Activated CD4-positive, alpha-beta T cell treated with anti-CD3 and anti-CD28 coated beads, Interleukin-2, Interleukin-6, amounts not matched to agents 100 ng/mL and 50 ng/mL, durations not matched to agents 16 hours and 8 hours (primary cell): ENCODE measurements around the gene ZDHHC21.

Experiments
- DNase-seq: peaks from one replicate; pipeline ENCODE4 v3.0.0-alpha.2; 2020

ZDHHC21 gene

GRCh38 chr9:14693251-14693861 lies at the start of gene ZDHHC21:
TSS of gene ZDHHC21 (minus strand) at chr9:14693432. CDS start at chr9:14674340, 19,092 bp downstream.
- DNase-seq = peak; percentile 81

GRCh38 chr9:14741369-14741768 lies 48.1 kb upstream of the ZDHHC21 start:
- DNase-seq = no peak

DNA sequence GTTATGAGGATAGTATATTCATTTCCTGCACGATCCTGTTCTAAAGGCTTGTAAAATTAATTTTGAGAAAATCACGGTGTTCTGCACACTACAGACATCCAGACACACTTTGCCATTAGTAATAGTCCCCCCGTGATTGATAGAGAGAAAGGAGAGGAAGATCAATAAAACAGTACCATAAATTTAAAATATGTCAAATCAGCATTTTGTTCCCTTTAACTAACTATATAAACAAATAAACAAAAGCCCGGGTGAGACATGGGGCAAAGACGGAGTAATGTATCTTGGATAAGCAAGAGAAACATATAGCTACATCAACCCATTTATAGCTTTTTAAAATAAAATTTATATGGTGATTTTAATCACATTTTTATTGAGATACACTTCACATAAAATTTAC lies 39.9 kb upstream of the ZDHHC21 start:
- DNase-seq = no peak

- DNase-seq = no peak
These were observed 38.2 kb upstream of the ZDHHC21 start for GRCh38 chr9:14731294-14731981.

DNA sequence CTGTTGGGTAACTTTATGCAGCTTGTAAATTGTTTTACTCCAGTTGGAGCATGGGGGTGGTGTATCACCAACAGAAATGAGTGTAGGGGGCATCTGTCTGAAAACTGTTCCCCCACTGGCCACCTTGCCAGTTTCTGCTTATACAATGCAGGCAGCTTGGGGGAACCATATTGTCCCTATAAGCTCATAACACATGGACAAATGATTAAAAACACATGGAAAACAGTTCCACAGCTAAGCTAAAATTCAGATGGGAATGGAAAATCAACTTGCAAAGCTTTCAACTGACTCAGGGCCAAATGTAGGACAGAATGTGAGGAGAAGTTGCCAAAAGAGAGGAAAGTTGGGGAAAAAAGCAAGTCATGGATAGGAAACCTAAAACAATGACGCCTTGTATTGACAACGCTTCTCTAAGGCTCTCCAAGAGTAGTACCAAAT lies 37.2 kb upstream of the ZDHHC21 start:
- no peak for DNase-seq

- no peak for DNase-seq
These were observed 30.1 kb upstream of the ZDHHC21 start for GRCh38 chr9:14723301-14723700.

DNA sequence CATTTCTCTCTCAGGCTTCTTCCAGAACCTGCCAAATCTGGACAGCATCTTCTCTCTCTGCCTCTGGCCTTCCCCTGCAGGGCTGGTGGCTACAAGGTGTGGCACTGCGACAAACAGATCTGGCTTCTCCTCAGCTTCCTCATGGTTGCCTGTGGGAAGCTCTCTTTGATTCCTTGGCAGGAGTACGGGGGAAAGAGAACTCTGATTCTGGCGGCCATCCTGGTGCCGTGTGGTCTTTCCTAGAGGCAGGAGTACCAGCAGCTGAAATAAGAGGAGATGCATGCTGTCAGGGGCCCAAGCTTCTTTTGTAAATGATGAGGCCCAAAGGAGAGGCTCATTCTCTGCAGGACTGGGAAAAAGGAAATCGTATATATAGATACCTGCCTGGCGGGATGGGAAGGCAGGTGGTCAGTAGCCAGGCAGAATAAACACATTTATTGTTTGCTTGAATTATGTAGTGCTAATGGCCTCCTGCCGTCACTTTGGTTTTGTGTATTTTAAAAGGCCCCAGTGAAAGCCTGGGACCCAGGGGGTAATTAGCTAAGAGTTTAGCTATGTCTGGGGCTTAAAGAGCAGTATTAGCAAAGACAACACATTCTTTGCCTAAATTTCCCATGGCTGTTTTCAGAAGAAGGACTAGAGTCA lies 29.3 kb upstream of the ZDHHC21 start, which contains the start of gene CER1:
Gene CER1 (minus strand): TSS at position 343 of the 645 bp plus-strand sequence. CDS start 61 bp downstream, at position 282.
- DNase-seq = no peak

DNA sequence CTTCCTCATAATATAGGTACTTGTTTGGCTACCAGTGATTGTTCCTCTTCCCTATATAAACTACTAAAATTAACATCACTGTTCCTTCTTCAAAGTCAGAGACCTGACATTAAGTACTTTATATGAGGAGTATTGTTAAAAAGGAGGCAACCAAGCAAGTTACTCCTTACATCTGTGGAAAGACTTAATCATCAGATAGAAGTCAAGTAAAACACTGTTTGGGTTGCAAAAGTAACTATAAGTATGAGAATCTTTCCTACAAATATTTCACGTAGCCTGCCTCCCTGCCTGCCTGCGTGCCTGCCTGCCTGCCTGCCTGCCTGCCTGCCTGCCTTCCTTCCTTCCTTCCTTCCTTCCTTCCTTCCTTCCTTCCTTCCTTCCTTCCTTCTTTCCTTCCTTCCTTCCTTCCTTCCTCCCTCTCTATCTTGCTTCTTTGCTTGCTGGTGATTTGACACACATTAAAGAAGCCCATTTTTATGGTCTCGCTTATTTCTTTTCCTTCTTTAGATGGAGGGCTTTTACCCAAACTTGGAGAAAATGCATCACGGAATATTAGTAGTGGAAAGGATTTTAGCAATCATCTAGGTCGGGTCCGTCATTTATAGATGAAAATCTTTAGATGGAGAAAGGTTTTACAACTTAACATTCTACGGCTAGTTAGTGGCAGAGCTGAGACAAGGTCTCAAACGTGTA lies 26.1 kb upstream of the ZDHHC21 start:
- DNase-seq = no peak

- no peak for DNase-seq
These were observed 21.9 kb upstream of the ZDHHC21 start for GRCh38 chr9:14715102-14715501.

DNA sequence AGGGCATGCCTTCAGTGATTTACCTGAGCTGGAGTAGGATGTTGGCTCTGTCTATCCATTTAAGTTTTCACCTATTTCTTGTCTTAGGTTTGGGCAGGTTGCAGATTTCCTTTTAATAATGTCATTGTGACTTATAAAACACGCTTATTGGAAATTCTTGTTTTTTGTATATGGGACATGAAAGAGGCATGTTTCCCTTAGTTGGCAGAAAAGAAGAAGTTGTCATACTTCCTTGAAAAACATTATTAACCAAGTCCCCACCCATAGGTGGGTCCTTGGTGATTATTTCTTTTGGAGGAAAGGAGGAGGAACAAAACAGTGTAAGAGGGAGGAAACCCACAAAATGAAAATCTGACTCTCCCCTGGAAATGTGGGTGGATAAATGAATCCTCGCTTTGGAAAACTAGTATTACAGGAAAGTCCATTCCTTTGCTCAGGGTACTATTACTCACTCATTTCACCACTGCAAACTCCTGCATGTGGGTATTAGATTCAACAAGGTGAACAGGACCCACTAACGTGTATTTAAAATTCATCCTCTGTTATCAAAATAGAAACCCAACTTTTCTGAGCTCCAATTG lies 20.0 kb upstream of the ZDHHC21 start:
- no peak for DNase-seq

- no peak for DNase-seq
These were observed 17.6 kb upstream of the ZDHHC21 start for GRCh38 chr9:14710804-14711203.

GRCh38 chr9:14706530-14707140 lies 13.4 kb upstream of the ZDHHC21 start:
- no peak for DNase-seq

- DNase-seq = no peak
These were observed 11.8 kb upstream of the ZDHHC21 start for GRCh38 chr9:14705079-14705478.

DNA sequence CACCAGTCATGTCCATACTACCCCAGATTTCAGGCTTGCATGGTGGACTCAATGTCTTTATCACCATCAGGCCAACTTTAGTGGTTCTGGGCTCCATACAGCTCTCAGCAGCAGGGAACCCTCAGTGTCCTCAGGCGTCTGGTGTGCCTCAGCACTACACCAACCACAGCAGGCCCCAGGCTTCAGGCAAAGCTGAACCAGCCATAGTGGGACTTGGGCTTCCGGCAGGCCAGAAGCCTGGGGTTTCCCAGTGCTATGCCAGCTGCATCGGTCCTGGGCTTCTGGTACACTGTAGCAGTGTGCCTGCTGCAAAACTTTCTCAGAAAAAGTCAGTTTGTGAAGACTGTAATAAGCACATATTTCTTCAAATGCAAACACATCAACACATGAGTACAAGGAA lies 11.0 kb upstream of the ZDHHC21 start:
- DNase-seq = no peak

DNA sequence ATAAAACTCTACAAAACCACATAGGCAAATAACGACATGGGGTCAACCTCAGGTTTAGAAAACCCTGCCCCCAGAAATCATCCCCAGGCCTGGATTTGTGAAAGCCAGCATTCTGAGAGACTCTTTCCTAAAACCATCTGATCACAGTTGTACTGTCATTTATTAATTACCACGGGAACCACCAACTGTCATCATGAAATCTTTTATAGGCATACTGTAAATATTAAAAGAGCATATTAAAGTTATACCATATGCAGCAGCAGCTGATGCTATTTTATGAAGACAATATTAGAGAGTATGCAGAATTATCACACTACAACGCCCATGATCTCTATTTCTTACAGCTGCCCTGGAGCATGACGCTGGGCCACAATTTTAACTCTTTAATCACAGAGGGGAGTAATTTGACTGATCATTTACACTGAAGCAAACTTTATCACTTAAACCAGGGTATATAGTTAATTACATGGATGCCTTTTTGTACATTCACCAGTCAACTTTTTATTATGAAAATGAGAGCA lies 9.0 kb upstream of the ZDHHC21 start:
- no peak for DNase-seq

- no peak for DNase-seq
These were observed 572 bp downstream of the ZDHHC21 start for GRCh38 chr9:14692470-14693250.

GRCh38 chr9:14690948-14691730 lies 2.1 kb downstream of the ZDHHC21 start:
- no peak for DNase-seq

DNA sequence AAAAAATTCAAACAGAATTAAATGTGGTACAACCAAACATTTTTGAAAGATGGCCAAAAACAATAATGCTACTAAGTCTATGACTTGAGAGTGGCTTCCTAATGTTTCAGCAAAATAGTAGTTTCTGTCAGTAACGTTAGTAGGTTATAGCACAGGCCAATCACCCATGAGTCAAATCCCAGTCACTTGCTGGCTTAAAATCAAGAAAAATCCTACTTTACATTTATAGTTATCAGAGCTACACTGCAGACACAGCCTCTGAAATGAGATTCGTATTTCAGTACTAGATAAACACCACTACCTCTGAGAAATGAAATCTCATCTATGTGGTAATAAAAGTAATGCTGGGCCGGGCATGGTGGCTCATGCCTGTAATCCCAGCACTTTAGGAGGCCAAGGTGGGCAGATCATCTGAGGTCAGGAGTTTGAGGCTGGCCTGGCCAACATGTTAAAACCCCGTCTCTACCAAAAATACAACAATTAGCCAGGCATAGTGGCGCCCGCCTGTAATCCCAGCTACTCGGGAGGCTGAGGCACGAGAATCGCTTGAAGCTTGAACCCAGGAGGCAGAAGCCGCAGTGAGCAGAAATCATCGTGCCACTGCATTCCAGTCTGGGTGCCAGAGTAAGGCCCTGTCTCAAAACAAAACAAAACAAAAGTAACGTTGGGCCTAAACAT lies 6.1 kb downstream of the ZDHHC21 start:
- DNase-seq = no peak

DNA sequence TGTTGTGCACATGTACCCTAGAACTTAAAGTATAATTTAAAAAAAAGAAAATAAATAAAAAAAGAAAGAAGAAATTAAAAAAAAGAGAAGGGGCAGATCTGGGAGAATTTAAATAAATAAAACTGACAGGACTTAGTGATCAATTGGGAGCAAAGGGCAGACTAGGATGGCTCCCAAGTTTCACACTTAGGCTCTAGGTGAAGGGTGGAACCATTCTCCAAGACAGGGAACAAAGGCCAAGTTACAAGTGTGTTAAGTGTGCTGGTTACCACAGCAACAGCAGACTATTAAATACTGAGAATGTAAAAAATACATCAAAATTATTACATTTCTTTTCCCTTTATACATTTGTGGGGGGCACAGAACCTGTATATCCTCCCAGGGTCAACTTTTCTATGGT lies 7.1 kb downstream of the ZDHHC21 start:
- DNase-seq = no peak

DNA sequence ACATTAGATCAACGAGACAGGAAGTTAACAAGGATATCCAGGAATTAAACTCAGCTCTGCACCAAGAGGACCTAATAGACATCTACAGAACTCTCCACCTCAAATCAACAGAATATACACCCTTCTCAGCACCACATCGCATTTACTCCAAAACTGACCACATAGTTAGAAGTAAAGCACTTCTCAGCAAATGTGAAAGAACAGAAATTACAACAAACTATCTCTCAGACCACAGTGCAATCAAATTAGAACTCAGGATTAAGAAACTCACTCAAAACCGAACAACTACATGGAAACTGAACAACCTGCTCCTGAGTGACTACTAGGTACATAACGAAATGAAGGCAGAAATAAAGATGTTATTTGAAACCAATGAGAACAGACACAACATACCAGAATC lies 10.6 kb downstream of the ZDHHC21 start:
- DNase-seq = peak; percentile 58
